Caki2 (cell line): ENCODE data around the gene STOML1. TPM values are rescaled to one million over a fixed set of nuclear protein-coding genes. Genes with fewer than 3 reads are reported as not detected.

Source experiments
- DNase-seq: peaks from one replicate; pipeline ENCODE4 v3.0.0-alpha.2; 2015; ENCODE audit warnings: low read depth
- in situ Hi-C: cut with HindIII; loops from 2 replicates; pipeline ENCODE4 v1.10.0; 2016; ENCODE audit warnings: low sequenced_read_pairs, low pct_unique_long_range_greater_than_20kb, mixed read lengths
- total RNA-seq: library from RNA; depleted of rRNA; stranded (reverse); fragments of >200 nt; shearing (Covaris generic); gene quantifications from 2 replicates; pipeline ENCODE4 v1.2.3, GENCODE V29; 2014; ENCODE audit warnings: low replicate concordance

STOML1 gene
- total RNA-seq, 1 experiment from 2014 or later = 24.1 TPM

DNA sequence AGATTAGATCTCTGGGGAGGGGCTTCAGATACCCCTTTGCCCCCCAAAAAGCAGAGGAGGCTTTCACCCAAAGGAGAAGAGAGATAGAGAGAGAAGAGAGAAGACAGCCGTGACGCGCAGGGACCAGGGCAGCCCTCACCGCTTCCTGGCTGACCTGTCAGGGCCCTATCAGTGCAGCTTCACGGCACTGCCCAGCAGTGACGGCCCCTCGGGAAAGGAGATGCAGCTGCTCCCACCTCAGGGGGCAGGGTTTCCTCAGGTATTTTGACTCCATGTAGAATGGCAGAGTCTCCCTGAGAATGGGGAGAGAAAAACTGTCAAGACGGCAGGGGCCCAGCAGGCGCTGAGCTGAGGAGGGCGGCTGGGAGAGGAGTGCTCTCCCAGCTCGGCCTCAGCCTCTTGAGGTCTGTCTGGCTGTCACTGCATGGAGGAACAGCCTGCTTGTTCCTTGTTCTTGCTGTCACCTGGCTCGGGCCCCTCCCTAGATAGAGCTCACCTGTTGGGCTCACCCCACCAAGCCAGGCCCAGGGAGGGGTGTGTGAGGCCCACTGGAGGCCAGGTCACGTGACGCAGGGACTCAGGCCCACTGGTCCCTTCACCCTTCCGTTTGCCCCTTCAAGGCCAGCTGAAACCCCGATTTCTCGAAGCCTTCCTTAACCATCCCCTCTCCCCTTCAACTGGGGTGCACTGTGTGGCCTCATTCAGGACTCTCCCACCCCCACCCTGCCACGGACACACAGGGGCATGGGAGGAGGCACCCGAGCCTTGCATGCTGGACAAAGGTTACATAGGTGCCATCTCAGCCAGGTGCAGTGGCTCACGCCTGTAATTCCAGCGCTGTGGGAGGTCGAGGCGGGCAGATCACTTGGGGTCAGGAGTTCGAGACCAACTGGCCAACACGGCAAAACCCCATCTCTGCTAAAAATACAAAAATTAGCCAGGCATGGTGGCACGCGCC, 37.6 kb downstream of the STOML1 start:
- DNase-seq = no peak
- in situ Hi-C loops = no loop called here

- no peak for DNase-seq
- in situ Hi-C loops = no loop called here
These were observed 39.0 kb downstream of the STOML1 start for GRCh38 chr15:73952913-73953750.

GRCh38 chr15:73952171-73952912, 39.8 kb downstream of the STOML1 start:
- no peak for DNase-seq
- in situ Hi-C loops = no loop called here

DNA sequence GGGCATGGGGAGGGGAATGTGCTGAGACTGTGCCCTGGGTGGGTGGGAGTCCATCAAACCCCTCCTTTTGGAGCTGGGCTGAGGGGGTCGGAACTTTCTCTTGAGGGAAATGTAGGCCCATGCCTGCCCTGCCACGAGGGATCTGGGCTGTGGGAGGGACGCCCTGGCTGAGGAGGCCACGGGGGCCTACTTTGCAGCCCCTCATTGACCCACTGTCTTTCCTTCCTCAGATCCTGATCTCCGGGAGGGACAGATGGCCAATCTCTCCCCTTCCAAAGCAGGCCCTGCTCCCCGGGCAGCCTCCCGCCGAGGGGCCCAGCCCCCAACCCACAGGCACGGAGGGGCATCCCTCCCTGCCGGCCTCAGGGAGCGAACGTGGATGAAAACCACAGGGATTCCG, 40.5 kb downstream of the STOML1 start:
- in situ Hi-C loops = no loop called here
- no peak for DNase-seq

DNA sequence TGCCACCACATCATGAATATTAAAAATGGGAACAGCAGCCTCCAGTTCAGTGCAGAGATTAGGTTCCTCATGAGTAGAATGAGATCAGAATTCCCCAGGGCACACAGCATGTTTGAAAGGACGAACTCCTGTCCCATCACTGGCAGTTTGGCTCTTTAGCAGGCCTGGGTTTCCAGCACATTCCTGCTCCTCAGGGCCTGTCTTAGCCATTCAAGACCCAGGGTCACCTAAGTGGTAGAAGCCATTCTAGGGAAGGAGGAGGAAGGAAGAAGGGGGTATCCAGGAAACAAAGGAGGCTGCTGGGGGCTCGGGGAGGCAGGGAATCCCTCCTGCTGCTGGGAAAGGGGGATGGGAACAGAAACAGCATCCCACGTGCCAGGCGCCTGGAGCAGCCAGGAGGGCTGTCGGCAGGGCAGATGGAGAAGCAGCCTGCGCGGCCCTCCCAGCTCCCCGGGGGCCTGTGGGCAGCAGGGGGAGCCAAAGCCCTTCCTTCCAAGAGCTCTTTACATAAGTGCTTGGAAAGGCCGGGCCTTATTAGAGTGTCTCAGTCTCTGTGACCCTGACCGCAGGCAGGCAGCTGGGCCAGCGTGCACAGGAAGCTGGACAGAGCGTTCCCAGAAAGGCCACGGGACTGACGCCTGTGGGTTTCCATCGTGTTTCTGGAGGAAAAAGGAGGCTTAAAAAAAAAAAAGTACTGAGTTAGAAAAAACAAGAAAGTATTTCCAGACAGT, 41.1 kb downstream of the STOML1 start:
- in situ Hi-C loops = no loop called here
- peak; percentile 47 for DNase-seq

GRCh38 chr15:73950479-73950830, 41.6 kb downstream of the STOML1 start:
- in situ Hi-C loops = no loop called here
- no peak for DNase-seq

GRCh38 chr15:73949496-73949895, 42.6 kb downstream of the STOML1 start:
- in situ Hi-C loops = no loop called here
- no peak for DNase-seq

- in situ Hi-C loops = no loop called here
- DNase-seq = no peak
These were observed 43.1 kb downstream of the STOML1 start for GRCh38 chr15:73948982-73949381.

DNA sequence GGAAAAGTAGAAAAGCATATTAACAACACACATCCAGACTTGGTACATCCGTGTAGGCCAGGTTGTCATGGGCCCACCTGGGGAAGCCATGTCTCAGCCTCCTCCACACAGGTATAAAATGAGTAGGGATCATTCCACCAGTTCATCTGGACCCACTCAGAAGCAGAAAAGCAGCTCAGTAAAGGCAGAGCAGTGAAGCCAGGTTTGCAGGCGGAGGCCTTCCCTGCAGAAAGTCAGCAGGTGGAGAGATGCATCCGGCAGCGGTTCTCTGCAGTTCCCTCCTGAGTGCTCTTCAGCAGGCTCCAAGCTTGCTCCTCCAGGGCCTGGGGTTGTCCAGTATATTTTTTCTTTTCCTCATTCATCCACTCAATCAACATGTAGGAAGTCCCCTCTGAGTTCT, 43.7 kb downstream of the STOML1 start:
- in situ Hi-C loops = no loop called here
- DNase-seq = no peak

GRCh38 chr15:73947651-73948050, 44.4 kb downstream of the STOML1 start:
- no peak for DNase-seq
- in situ Hi-C loops = no loop called here

DNA sequence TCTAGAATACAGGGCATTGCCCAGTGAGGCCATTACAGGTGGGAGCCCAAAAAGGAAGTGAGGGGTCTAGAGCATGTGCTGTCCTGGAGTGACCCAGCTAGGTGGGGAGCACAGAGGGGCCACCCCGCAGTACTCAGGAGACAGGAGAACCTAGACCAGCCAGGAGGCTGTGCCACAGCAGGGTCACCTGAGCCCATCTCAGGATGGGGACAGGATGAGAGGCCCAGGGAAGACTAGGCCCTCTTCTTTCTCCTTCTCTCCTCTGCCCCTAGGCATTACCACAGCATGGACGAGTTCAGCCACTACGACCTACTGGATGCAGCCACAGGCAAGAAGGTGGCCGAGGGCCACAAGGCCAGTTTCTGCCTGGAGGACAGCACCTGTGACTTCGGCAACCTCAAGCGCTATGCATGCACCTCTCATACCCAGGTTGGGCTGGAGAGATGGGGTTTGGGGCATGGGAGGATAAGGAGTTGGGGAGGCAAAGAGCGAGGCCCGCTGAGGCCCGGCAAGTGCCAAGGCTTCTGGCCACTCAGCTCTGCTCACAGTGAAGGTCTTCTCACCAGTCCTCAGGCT, 45.2 kb downstream of the STOML1 start:
- DNase-seq = no peak
- in situ Hi-C loops = no loop called here

GRCh38 chr15:73946046-73946721, 45.9 kb downstream of the STOML1 start:
- DNase-seq = no peak
- in situ Hi-C loops = no loop called here

- DNase-seq = no peak
- in situ Hi-C loops = no loop called here
These were observed 47.0 kb downstream of the STOML1 start for GRCh38 chr15:73945130-73945508.

GRCh38 chr15:73944161-73945129, 47.6 kb downstream of the STOML1 start:
- in situ Hi-C loops = no loop called here

GRCh38 chr15:73942751-73943270, 49.3 kb downstream of the STOML1 start:
- in situ Hi-C loops = no loop called here

More at GRCh38 chr15:73944161-73945129, 47.6 kb downstream of the STOML1 start:
- DNase-seq = no peak

More at GRCh38 chr15:73942751-73943270, 49.3 kb downstream of the STOML1 start:
- no peak for DNase-seq
